ENCODE measurements around the gene GABBR2. TPM values are rescaled to one million over a fixed set of nuclear protein-coding genes. Genes with fewer than 3 reads are reported as not detected.

Gene GABBR2
- total and polyA plus RNA-seq, 2 of the 8 experiments (the other 6 are each of a cell fraction or from before 2014, with no cell fraction given): 0.50 to 1.2 TPM

DNA sequence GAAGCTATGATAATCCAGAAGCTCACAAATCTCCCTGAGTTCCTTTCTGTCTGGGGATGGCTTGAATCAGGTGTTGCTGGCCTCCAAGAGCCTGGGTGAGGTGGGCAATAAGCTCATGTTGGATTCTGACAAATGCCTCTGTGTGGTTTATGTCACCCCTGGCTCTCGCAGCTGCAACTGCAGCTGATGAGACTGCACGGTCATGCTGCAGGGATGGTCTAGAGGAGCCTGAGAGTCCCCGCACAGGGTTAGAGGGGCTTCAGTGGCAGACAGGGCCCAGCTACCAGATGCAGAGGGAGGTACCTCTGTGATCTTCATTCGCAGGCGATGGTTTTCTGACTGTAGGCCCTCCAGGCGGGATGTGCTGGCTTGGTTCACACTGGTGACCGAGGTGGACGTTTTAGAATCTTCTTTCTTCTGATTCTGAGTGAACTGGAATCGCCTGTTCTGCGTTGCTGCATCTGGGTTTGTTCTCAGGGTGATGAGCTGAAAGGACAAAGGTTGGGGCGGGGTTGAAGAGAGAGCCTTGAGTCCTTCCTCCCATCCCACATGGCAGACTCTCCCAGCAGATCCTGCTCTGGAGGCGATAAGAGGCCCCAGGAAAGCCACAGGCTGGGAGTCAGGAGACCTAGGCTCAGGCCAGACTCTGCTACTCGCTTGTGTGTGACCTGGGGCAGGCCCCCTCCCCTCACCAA is 405.6 kb downstream of the GABBR2 start:
- Histone ChIP-seq H2BK20ac (ENCODE audit: low read length) (no peak overlapping the region), H3K23me2 (ENCODE audit: low read depth, low read length) (no peaks in the 10 kb centered on the region), H3K4me3 (ENCODE audit: extremely low read depth in 1 of 4, insufficient read depth in 2 of 4, low read depth in 3 of 4, low read length in 4 of 4) (no peak overlapping the region), H3K36me3 (ENCODE audit: control insufficient read depth in 2 of 4, insufficient read depth in 4 of 4, low read length in 3 of 4) (no peaks in the 10 kb centered on the region), H3K9ac (replicated peaks in 1 of 4; ENCODE audit: extremely low read depth in 1 of 4, low read depth in 3 of 4, low read length in 3 of 4) (no peak overlapping the region), H3K27me3 (replicated peaks in 1 of 4; ENCODE audit: control insufficient read depth in 3 of 4, extremely low read depth in 1 of 4, insufficient read depth in 3 of 4, low read length in 3 of 4) (peaks cover 0 to 2% (median 0%) of the 10 kb centered on the region in 4 experiments; a peak in 1 of 7 replicates), H3K18ac (ENCODE audit: extremely low read depth, low read length) (no peak overlapping the region), H2AFZ (ENCODE audit: low read length) (no peak overlapping the region), H2AK5ac (ENCODE audit: low read depth, low read length) (no peak overlapping the region), H3K79me2 (ENCODE audit: control insufficient read depth in 1 of 2, insufficient read depth in 2 of 2, low read length in 2 of 2) (no peaks in the 10 kb centered on the region), H3K14ac (ENCODE audit: insufficient read length) (no peak overlapping the region), H2BK15ac (ENCODE audit: low read length) (no peak overlapping the region), H4K91ac (replicated peaks; ENCODE audit: insufficient read length, low read length) (no peak overlapping the region), H3K9me3 (ENCODE audit: insufficient read depth in 2 of 2, low read depth in 1 of 2, low read length in 1 of 2) (no peaks in the 10 kb centered on the region), H3K4me2 (ENCODE audit: insufficient read depth in 1 of 2, low read depth in 2 of 2, low read length in 2 of 2) (no peak overlapping the region), H4K5ac (ENCODE audit: insufficient read length, low read depth, low read length) (no peak overlapping the region), H2BK12ac (ENCODE audit: low read depth, low read length) (no peak overlapping the region), H4K20me1 (replicated peaks in 1 of 2; ENCODE audit: control insufficient read depth in 1 of 2, insufficient read depth in 2 of 2, low read length in 2 of 2) (no peaks in the 10 kb centered on the region), H3K79me1 (ENCODE audit: low read depth, low read length) (no peaks in the 10 kb centered on the region), H4K8ac (ENCODE audit: extremely low read depth, insufficient read depth, low read length) (no peak overlapping the region), H2BK120ac (replicated peaks; ENCODE audit: low read depth, low read length) (no peak overlapping the region), H2BK5ac (ENCODE audit: low read depth, low read length) (no peak overlapping the region), H3K27ac (ENCODE audit: low read depth, low read length) (no peak overlapping the region), H3K4ac (replicated peaks; ENCODE audit: insufficient read length, low read depth, low read length) (no peak overlapping the region), H3K56ac (replicated peaks; ENCODE audit: insufficient read length, low read depth, low read length) (no peak overlapping the region), H3K4me1 (replicated peaks in 1 of 4; ENCODE audit: control insufficient read depth in 3 of 4, insufficient read depth in 4 of 4, low read length in 3 of 4) (no peaks in the 10 kb centered on the region; a peak in 1 of 7 replicates), H3K23ac (ENCODE audit: insufficient read length) (no peak overlapping the region)
- POLR2A ChIA-PET (ENCODE audit: partially characterized antibody): interaction anchor here (0.7 kb wide), 1 partner anchor 100 kb away, joined by 3 read pairs; no protein-coding TSS in a partner anchor
- CTCF ChIA-PET (ENCODE audit: partially characterized antibody): interaction anchor here (0.8 to 1.9 kb wide), 7 partner anchors 9 to 471 kb away, joined by 3 to 11 read pairs (median 3); no protein-coding TSS in a partner anchor
- 90% methylated on average over 11 of the region's 13 CpGs; no CpG with 5 or more reads in 1 of the 2 experiments for whole genome bisulfite sequencing, 2 experiments (ENCODE audit: extremely low coverage in 1 of 2, insufficient coverage in 1 of 2, insufficient read length in 1 of 2, insufficient replicate concordance in 2 of 2, low coverage in 1 of 2, low lambda C conversion rate in 2 of 2, missing lambda C conversion rate in 1 of 2)
- DNase-seq (ENCODE audit: low read depth in 1 of 2, low spot score in 2 of 2) (no peak), FAIRE-seq (no peak)
- TF ChIP-seq BACH1 (IDR thresholded peaks at IDR 0.05; ENCODE audit: low read length) (no peak), CBX8 (IDR thresholded peaks at IDR 0.05; ENCODE audit: borderline replicate concordance, low read depth, low read length) (no peak), BCL11A (IDR thresholded peaks at IDR 0.05; ENCODE audit: low read depth in 2 of 2, low read length in 2 of 2) (no peak), GTF2F1 (IDR thresholded peaks at IDR 0.05; ENCODE audit: borderline replicate concordance, low read depth, low read length) (no peak), PHF8 (conservative IDR thresholded peaks at IDR 0.05; ENCODE audit: low read depth, low read length) (no peak), NRF1 (IDR thresholded peaks at IDR 0.05; ENCODE audit: low read depth, low read length) (no peak), EGR1 (IDR thresholded peaks at IDR 0.05; ENCODE audit: borderline replicate concordance, low read depth, low read length) (no peak), EP300 (IDR thresholded peaks at IDR 0.05; ENCODE audit: borderline replicate concordance in 1 of 2, low read depth in 2 of 2, low read length in 2 of 2) (no peak)
- TF ChIP-seq, protein P1, sequence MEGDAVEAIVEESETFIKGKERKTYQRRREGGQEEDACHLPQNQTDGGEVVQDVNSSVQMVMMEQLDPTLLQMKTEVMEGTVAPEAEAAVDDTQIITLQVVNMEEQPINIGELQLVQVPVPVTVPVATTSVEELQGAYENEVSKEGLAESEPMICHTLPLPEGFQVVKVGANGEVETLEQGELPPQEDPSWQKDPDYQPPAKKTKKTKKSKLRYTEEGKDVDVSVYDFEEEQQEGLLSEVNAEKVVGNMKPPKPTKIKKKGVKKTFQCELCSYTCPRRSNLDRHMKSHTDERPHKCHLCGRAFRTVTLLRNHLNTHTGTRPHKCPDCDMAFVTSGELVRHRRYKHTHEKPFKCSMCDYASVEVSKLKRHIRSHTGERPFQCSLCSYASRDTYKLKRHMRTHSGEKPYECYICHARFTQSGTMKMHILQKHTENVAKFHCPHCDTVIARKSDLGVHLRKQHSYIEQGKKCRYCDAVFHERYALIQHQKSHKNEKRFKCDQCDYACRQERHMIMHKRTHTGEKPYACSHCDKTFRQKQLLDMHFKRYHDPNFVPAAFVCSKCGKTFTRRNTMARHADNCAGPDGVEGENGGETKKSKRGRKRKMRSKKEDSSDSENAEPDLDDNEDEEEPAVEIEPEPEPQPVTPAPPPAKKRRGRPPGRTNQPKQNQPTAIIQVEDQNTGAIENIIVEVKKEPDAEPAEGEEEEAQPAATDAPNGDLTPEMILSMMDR (IDR thresholded peaks at IDR 0.05; ENCODE audit: control extremely low read depth in 1 of 3, insufficient read depth in 1 of 3, low read depth in 1 of 3, low read length in 3 of 3): no peak
- TF ChIP-seq, protein P2, sequence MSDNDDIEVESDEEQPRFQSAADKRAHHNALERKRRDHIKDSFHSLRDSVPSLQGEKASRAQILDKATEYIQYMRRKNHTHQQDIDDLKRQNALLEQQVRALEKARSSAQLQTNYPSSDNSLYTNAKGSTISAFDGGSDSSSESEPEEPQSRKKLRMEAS (IDR thresholded peaks at IDR 0.05): no peak

Data from H1 (cell line).